GM12874 (cell line): Measurements from ENCODE around the gene DYNLT1.
A peak's percentile ranks its signal among the peaks of the same experiment; 100 is the strongest.

ENCODE experiments used
- TF ChIP-seq, protein P1 (sequence below): IDR thresholded peaks from 2 replicates; pipeline ENCODE4 v1.5.1; 2011; ENCODE audit warnings: low read depth, mild to moderate bottlenecking, control low read depth, low read length, moderate library complexity; ENCODE audit not compliant: insufficient read depth

Gene DYNLT1

DNA sequence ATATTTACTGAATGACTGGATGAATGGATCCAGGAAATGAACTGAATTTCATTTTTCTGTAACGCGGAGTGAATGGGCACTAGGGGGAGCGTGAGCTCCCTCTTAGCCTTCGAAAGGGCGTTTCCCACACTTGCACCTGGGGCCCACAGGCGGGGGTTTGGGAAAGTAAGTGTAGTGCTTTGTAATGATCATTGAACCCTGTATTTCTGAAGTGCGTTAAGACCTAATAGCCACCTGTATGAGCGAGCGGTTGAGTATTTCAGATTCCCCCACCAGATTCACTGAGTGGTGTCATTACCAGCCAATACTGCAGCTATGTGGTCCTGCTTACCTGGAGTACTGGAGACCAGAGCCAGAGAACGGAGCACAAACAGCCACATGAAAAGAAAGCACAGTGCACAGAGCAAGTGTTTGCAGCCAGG lies 15.8 kb upstream of the DYNLT1 start:
- TF ChIP-seq, protein P1, sequence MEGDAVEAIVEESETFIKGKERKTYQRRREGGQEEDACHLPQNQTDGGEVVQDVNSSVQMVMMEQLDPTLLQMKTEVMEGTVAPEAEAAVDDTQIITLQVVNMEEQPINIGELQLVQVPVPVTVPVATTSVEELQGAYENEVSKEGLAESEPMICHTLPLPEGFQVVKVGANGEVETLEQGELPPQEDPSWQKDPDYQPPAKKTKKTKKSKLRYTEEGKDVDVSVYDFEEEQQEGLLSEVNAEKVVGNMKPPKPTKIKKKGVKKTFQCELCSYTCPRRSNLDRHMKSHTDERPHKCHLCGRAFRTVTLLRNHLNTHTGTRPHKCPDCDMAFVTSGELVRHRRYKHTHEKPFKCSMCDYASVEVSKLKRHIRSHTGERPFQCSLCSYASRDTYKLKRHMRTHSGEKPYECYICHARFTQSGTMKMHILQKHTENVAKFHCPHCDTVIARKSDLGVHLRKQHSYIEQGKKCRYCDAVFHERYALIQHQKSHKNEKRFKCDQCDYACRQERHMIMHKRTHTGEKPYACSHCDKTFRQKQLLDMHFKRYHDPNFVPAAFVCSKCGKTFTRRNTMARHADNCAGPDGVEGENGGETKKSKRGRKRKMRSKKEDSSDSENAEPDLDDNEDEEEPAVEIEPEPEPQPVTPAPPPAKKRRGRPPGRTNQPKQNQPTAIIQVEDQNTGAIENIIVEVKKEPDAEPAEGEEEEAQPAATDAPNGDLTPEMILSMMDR = peak; percentile 67

DNA sequence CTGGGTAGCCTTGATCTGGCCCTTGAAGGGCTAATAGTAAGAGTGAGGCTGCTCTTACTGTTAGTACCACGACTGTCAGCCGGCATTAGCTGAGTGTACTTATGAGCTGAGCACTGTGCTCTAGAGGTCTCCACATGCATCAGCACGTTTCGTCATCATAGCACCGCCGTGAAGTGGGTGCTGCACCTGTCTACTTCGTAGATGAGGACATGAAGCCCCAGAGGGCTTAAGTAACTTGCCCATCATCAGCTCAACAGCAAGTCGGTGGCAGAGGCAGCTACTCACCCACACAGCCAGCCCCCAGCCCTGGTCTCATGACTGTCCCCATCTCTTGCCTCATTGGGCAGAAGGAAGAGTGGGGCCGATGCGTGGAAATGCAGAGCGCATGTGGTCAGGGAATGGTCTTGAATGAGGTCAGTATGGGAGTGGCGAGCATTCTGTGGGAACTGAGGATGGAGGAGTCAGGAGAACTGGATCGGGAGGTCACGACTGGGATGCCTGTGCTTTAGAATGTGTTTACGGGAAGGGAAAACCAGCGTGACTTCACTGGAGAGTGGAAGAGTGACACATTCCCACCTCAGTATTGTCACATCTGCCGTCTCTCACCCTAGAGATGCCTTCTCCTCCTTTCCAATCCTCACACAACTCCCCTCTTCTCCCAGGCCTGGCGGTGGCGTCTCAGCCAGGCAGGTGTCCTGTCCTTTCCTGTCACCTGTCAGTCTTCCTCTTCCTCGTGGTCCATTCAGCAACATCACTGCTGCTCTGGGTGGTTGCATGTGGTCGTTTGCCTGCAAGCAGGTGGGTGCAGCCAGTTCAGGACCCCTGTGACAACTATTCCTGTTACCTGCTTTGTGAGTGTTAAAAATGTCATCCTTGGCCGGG lies 11.3 kb upstream of the DYNLT1 start:
- TF ChIP-seq, protein P1 = no peak

DNA sequence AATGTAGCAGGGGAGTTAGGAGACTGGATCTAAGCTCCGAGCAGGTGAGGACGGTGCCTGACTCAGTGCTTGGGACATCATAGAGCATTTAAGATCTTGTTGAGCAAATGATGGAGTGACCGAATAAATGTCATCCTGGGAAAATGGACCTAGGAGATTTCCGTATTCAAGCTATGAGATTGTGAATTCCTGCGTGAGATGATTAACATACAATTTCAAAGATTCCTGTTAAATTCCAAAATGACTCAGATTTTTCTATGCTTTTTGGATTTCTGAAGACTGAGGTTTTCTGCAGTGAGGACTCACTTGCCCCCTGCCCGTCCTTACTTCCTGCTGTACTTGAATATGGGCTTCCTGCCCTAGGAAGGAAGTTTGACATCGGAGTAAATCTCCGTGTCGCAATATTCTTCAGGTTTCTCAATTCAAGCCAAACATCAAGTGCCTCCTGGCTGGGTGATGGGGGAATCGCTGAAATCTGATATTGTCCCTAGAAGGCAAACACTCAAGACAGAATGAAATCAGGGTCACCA lies 10.5 kb upstream of the DYNLT1 start:
- TF ChIP-seq, protein P1 = no peak

DNA sequence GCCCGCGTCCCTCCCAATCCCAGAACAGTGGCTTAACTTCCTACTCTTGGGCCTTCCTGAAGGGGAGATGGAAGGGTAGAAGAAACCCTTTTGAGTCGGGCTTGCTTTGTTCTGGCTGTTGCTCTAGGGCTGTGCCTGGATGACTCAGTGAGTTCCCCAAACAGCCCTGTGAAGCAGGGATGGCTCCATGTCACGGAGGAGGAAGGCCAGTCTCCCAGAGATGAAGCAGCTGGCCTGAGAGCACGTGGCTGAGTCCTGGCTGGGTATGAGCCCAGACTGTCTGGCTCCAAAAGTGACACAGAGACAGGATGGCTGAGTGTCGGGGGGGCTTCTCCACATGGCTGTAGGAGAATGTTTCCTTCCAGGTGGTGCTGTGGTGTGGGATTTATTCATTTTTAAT lies 10.0 kb upstream of the DYNLT1 start:
- TF ChIP-seq, protein P1 = no peak

DNA sequence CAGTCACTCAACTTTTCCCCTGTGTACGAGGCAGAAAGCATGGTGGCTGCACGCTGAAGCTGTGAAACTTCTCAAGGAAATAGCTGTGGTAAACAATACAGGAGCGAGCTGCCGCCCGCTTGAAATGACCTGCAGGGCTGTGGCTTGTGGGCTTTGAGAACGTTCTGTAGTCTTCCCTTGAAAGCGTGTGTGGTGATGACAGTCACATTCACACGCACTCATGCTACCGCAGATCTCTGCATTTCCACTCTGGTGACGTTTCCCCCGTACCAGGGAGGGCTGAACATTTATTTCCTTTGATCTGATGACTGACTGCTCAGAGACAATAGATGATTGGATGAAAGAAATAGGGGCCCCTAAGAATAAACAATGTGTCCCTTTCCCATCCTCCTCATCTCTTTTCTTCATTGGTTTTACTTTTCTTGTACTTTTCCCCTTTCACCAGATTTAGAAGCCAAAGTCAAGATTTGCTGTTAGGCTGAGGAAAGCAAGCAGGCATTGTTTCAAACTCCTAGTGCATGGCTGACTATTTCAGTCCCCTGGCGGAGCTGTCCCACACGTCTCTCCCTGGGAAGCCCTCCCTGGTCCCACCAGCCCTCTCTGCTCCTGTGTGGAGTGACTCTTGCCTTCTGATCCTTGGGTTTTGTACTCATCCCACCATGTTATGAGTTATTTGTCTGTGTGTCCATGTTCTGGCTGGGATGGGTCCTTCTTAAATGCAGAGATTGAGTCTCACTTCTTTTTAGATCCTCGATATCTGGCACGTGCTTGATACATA lies 9.2 kb upstream of the DYNLT1 start:
- TF ChIP-seq, protein P1 = no peak

DNA sequence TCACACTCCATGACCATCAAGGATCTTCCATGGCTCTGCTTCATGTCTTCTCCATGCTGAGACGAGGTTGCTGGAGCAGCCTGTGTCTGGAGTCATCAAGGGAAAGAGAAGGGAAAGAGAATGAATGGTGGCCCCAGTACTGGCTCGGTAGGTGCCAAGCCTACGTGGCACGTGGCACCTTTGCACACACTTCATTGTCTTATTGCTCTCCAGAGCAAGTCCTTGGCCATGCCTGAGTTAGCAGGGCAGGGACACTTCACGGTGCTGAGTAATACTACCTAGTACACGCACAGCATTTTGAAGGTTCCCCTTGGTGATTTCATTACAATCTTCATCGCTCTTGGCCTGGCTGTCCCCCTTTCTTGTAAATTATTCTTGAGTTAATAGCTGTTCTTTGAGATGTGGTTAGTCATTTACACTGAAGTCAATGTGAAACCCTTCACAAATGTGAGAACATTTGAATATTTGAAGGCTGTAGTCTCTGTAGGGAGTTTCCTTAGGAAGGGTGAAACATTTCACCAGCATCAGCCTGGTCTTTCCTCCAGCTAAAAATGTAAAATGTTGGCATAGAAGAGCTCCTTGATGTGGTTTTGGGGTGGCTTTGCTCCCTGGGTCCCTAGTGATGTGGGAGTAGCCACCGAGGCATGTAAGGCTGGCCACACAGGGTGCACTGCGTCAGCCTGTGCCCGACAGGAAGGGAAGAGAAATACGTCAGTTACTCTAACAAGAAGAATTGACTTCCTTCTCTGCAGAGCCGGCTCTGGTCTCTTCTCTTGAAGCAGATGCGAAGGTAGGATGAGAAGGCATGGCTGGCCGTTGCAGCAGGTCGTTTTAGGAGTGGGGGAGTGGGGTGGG lies 5.0 kb upstream of the DYNLT1 start, which contains the start of gene SYTL3:
Gene SYTL3 (plus strand): TSS at position 766 of the 855 bp plus-strand sequence. CDS start 13,215 bp downstream, outside the sequence.
- TF ChIP-seq, protein P1 = no peak

DNA sequence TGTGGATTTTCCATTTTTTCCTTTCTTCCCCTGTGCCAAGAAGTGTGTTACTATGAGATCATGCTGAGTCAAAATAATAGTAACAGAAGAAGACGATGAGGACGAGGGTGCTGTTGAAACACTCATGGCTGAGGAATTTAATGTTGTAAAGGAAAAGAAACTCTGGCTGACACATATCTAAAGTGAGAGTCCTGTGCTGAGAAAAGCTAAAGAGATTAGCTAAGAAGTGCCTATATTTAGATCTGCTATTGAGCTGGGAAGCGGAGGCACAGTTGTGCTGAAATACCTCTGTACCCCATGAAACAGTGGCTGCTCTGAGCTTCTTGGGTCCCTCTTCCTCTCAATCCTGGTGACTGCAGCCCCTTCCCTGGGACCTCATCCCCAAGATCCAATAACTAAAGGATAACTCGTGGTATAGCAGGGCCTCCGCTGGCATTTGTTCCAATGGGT lies 4.2 kb upstream of the DYNLT1 start:
- TF ChIP-seq, protein P1 = no peak
